ENCODE data around the gene TMEM131L.

The TMEM131L gene

DNA sequence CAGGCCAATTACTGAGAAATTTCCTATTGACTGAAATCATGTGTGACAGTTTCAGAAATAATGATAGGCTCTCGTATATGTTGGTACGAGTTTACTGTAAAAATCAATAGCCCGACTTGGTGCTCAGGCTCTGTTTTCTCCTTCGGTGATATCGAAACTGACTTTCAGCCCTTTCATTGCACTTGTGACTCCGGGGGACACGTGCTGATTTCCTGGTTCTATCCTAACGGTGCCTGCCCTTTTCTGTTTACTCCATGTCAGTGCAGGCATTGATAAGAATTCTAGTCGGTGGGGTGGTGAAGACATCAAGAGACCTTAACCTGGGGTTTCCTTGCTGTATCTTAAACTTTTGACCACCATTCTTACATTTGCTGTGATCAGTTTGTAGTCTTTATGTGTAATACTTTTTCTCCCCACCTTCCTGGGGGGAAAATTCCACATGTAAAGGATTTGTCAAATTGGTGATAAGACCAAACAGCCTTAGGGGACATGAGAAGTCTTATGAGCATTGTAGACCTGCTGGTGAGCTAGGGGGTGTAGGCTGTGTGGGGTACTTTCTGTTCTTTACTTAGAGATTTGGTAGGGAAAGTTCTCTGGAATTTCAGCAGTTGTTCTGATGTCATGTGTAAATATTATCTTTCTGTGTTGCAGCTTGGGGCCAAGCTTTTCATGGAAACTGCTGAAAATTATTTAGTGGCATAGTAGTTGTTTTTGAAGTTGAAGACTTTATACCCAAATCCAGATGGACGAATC lies 52.7 kb downstream of the TMEM131L start:
- FAIRE-seq (peak; percentile 89), DNase-seq (ENCODE audit: extremely low spot score, insufficient read length, low read depth) (no peak)

DNA sequence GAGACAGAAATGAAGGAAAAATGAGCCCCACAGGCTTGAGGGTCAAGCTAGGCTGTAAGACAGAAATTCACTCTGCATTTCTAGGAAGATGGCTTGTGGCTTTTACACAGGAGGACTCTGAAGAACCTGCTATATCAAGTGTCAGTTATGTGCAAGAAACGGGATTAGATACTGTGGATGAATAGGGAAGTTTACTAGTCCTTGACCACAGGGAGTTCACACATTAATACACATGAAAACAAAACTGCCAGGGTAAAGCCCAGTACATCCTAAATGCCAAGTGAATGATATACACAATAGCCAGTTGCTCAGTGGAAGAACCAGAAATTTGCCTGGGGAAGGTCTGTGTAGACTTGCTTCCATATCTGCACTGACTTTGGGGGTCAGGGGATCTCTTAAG lies 53.5 kb downstream of the TMEM131L start:
- peak; percentile 41 for FAIRE-seq

GRCh38 chr4:153520227-153520626 lies 54.1 kb downstream of the TMEM131L start:
- DNase-seq (ENCODE audit: extremely low spot score, insufficient read length, low read depth) (no peak), FAIRE-seq (no peak)

More for the DNA sequence above, 53.5 kb downstream of the TMEM131L start:
- no peak for DNase-seq (ENCODE audit: extremely low spot score, insufficient read length, low read depth)

GRCh38 chr4:153520801-153521329 lies 54.7 kb downstream of the TMEM131L start:
- DNase-seq (ENCODE audit: extremely low spot score, insufficient read length, low read depth) = no peak

GRCh38 chr4:153521478-153521877 lies 55.3 kb downstream of the TMEM131L start:
- DNase-seq (ENCODE audit: extremely low spot score, insufficient read length, low read depth) (no peak), FAIRE-seq (no peak)

More at GRCh38 chr4:153520801-153521329, 54.7 kb downstream of the TMEM131L start:
- peak; percentile 90 for FAIRE-seq

GRCh38 chr4:153521999-153522801 lies 56.0 kb downstream of the TMEM131L start:
- DNase-seq (ENCODE audit: extremely low spot score, insufficient read length, low read depth) (no peak), FAIRE-seq (no peak)

DNA sequence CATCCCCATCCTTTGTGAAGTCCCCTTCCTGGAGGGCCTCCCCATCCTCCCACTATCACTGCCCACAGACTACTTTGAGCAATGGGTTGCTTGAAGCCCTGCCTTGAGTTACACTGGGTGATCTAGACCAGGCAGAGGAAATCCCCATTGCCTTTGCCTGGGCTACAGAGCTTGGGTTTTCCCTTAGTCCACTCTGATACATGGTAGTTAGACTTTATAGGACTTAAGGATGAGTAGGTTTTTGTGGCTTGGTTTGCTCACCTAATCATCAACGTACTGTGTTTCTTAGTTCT lies 56.6 kb downstream of the TMEM131L start:
- DNase-seq (ENCODE audit: extremely low spot score, insufficient read length, low read depth) (no peak), FAIRE-seq (peak; percentile 95)

- no peak for FAIRE-seq
- DNase-seq (ENCODE audit: extremely low spot score, insufficient read length, low read depth) = no peak
Observed at GRCh38 chr4:153523164-153523796, 57.1 kb downstream of the TMEM131L start.

DNA sequence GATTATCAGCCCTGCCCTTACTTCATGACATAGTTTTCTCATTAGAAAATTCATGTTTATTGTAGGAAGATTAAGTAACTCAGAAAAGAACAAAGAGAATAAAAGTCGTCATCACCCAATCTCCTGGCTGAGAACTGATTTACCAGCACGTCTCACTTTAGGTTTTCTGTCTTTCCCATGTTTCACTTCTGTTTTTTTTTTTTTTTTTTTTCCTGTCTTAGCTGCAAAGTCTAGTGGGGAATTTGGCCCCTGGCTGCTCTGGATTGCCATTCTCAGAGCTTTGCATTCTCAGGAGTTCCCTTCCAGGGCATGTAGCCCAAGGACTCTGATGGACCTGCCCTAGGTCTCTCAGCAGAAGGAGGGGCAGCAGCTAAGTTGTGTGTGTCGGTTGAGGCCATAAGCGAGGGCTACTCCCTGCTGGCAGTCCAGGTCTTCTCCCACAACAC lies 57.8 kb downstream of the TMEM131L start:
- DNase-seq (ENCODE audit: extremely low spot score, insufficient read length, low read depth) = no peak
- peak; percentile 88 for FAIRE-seq

DNA sequence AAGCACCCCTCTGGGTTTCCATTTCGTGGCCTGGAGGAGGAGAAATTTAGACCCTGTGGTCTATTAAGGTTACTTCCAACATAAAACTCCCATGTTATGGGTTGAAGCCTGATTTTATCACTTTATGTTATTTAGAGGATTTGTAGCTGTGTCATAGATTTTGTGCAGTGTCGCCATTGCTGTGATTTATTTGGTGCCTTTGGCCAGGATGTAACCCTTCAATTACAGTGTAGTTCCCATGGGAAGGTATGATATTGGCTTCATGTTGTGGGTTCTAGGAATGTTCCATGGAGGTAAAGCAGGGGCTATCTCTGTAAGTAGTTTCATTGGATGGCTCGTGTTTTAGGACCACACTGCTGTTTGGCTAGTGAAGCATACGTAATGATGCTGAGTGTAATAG lies 58.5 kb downstream of the TMEM131L start:
- DNase-seq (ENCODE audit: extremely low spot score, insufficient read length, low read depth) (no peak), FAIRE-seq (peak; percentile 57)

- no peak for DNase-seq (ENCODE audit: extremely low spot score, insufficient read length, low read depth)
- FAIRE-seq = peak; percentile 24
Observed at GRCh38 chr4:153527690-153528089, 61.5 kb downstream of the TMEM131L start.

DNA sequence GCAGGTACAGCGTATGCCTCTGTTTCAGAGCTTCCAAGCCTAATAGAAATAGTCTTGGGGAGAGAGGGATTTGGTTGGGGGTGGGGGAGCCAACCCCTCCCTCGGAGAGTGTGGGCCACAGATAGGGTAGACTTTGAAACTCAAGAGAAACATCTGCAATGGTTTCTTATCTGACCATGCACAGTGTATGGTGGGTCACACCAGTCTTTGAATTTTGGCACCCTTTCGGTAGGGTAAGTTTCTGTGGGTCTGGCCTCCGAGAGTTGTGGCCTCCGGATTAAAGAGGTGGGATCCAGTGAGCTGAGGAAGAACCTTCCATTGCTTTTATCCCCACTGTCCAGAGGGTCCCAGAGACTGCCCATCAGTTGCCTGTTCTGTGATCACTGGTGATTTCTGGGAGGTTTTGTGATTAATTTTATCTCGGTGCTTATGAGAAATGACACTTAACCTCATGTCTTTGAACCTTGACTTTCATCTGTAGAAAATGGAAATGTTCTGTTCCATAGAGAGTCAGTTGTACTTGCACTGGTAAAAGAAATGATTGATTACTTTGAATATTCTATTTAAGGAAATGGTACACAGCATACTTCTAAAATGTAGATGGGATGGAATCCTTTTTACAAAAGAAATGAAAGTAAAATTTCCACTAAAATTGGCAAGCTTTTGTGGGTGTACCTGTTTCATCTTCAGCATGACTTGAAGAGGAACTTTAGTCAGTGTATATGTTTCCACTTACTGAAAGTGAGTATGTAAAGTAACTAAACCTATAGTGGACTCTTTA lies 62.7 kb downstream of the TMEM131L start:
- FAIRE-seq = peak; percentile 83
- DNase-seq (ENCODE audit: extremely low spot score, insufficient read length, low read depth) = no peak

GRCh38 chr4:153529646-153530045 lies 63.5 kb downstream of the TMEM131L start:
- FAIRE-seq = no peak
- no peak for DNase-seq (ENCODE audit: extremely low spot score, insufficient read length, low read depth)

- FAIRE-seq = peak; percentile 49
- no peak for DNase-seq (ENCODE audit: extremely low spot score, insufficient read length, low read depth)
Observed at GRCh38 chr4:153530284-153530999, 64.3 kb downstream of the TMEM131L start.

GRCh38 chr4:153531000-153531358 lies 64.8 kb downstream of the TMEM131L start:
- peak; percentile 53 for FAIRE-seq
- no peak for DNase-seq (ENCODE audit: extremely low spot score, insufficient read length, low read depth)

GRCh38 chr4:153531976-153532626 lies 65.9 kb downstream of the TMEM131L start:
- DNase-seq (ENCODE audit: extremely low spot score, insufficient read length, low read depth) (no peak), FAIRE-seq (peak; percentile 68)

- FAIRE-seq (no peak), DNase-seq (ENCODE audit: extremely low spot score, insufficient read length, low read depth) (no peak)
Observed at GRCh38 chr4:153532636-153533035, 66.5 kb downstream of the TMEM131L start.

- DNase-seq (ENCODE audit: extremely low spot score, insufficient read length, low read depth) (no peak), FAIRE-seq (no peak)
Observed at GRCh38 chr4:153533387-153533786, 67.2 kb downstream of the TMEM131L start.
